ENCODE data around the gene ELMO1.

ELMO1 gene

DNA sequence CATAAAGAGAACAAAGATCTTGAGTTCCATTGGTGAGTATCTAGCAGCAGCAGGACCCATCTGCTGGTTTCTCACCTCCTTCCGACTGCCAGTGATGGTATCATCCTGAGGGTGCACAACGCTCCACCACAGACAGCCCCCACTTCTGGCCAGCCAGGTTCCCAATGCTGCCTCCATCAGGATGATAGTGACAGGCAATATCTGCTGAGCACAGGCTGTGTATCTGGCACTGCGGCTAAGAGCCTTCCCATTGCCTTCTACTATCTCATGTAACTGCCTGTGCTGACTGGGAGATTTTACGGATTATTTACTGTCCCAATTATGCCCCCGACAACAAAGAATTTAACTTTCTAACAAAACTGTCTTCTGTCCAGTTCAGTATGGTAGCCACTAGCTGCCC is 372.0 kb downstream of the ELMO1 start:
- no peak for DNase-seq

- DNase-seq, result no peak
Observed at GRCh38 chr7:37074370-37074769, 374.3 kb downstream of the ELMO1 start.

GRCh38 chr7:37071124-37071523 is 377.5 kb downstream of the ELMO1 start:
- DNase-seq, result no peak

DNA sequence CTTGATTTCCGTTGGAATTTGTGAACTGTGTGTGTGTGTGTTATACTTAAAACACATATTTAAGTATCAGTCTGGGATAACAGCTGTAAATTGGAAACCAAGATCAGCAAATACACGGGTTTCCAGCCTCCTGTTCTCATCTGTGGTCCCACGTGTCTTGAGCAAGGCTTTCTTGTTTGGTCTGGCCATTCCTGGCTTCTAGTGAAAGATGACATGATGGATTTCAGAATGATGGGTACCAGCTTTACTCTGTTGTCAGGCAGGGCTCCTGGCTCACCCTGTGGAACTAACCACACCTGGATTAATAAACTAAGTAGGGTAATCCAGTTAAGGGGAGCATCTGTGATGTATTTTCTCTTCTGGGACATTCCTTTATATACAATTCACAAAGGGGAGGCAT is 378.2 kb downstream of the ELMO1 start:
- no peak for DNase-seq

DNA sequence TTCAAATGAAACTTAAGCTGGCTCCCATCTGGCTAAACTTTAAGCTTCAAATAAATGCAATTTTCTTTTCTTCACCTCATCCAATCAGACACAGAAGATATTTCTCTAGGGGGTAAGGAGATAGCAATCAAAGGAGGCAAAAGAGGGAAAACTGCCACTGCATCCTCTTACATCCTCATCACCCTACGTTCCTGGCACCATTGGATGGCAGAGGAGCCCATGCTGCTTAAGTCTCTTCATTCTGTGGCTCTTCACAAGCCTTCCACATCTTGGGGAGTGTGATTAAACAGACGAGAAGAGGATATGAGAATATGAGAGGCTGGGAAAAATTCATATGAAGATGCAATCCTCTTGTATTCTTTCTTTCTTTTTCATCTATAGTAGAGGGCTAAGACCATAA is 378.6 kb downstream of the ELMO1 start:
- DNase-seq, result no peak

DNA sequence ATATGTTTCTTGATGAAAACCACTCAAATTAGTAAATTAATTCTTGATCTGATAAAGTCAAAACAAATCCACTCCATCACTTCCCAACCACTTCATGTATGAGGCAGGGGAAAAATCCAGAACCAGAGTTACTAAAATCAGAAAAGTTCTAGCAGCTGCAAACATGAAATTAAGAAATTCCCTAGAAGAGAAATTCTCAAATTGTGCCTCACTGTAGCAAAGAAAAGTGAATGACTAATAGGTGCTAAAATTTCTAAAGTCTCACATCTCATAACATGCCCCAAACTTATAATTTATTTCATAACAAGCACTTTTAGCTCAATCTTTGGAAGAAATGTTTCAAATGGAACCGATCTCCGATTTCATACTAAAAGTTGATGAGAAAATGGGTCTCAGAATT is 379.3 kb downstream of the ELMO1 start:
- DNase-seq, result no peak

- DNase-seq, result no peak
Observed at GRCh38 chr7:37068902-37069301, 379.8 kb downstream of the ELMO1 start.

- no peak for DNase-seq
Observed at GRCh38 chr7:37068038-37068437, 380.6 kb downstream of the ELMO1 start.

DNA sequence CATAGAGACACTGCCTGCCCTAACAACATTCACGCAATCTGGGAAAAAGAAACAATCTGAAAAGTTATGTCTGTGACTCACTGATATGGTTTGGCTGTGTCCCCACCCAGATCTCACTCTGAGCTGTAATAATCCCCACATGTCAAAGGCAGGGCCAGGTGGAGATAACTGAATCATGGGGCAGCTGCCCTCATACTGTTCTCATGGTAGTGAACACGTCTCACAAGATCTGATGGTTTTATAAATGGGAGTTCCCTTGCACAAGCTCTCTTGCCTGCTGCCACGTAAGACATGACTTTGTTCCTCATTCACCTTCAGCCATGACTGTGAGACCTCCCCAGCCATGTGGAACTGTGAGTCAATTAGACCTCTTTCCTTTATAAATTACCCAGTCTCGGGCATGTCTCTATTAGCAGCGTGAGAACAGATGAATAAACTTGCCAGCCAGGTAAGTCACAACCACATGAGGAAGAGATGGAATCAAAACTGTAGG is 382.8 kb downstream of the ELMO1 start:
- DNase-seq, result no peak

- no peak for DNase-seq
Observed at GRCh38 chr7:37062560-37062859, 386.2 kb downstream of the ELMO1 start.

- DNase-seq, result no peak
Observed at GRCh38 chr7:37061849-37062559, 386.7 kb downstream of the ELMO1 start.

DNA sequence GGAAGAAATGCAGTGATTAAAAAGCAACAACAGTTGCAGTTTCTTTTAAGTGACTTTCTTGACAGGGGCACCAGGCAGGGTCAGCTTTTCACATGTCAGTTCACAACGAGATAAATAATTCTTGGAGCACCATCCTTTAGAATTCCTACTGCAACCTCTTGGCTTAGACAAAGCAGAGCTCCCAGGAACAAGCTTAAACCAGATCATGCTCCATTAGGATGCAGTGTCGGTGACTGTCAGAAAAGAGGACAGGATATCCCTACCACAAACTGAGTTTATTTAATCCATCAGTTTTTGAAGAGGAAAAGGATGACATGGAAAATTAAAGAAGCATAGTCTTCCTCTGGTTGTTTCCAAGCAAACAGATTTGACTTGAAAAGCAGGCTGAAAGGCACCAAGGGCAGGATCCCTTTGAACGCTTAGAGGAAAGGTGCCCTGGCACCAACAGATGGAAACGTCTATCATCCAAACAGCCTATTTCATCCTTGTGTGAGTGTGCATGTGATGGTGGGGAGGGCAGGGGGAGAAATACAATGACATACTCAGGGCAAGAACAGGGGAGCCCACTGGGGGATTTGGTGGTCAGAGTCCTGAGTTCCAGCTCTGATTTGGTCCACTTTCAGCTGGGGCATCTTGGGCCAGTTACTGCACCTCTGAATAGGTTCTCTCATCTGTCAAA is 392.3 kb downstream of the ELMO1 start:
- DNase-seq, result no peak

- DNase-seq, result no peak
Observed at GRCh38 chr7:37054624-37055241, 393.9 kb downstream of the ELMO1 start.

DNA sequence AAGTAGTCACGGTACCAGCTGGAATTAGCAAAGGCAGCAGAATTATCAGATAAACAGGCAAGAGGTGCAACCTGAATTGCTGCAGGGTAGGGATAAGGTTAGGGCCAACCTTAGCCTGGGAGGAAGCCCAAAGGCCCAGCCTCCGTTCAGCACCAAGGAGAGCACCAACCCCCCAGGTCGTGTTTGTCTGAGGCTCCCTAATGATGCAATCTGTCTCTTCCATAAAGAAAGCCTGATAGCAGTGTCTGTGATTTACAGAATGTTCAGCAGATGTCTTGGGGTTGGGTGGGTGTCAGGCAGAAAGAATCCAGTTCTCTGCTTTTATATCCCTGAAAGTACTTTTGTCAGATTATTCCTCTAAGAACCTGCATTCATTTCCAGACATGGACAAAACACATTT is 396.0 kb downstream of the ELMO1 start:
- DNase-seq, result peak; percentile 38

DNA sequence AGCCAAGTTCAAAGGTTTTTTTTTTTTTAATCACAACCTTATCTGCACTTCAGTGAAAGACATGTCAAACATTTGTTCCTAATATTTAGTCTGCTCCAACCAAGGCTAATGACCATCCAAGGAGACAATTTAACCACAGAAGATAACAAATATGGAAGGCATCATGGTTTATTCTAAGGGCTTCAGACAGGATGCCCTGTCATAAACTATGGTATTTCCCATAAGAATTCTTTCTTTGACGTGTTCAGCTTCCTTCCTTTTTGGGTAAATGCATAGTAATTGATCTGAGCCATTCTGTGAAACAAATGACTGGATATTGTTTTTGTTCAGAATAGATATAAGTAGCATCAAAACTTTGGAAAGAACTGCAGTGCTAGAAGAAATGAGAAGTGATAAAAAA is 397.9 kb downstream of the ELMO1 start:
- DNase-seq, result no peak

- DNase-seq, result no peak
Observed at GRCh38 chr7:37048674-37049073, 400.0 kb downstream of the ELMO1 start.

DNA sequence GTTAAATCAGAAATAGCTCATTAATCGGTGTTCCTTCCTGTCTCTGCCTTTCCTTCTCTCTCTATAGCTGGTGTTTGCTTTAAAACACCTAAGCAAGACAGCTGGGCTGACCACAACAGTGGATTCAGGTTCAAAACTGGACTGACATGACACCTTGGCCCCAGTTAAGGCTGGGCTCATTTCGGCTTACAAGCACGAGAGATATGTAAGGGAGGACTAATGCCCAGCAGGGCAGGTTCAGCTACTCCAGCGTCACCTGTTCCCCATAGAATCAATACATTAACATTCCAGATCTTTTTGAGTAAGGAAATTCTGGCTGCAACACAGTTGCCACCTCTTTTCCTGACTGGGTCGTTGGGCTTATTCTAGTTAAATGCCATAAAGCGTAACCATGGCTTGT is 401.4 kb downstream of the ELMO1 start:
- no peak for DNase-seq

GRCh38 chr7:37046531-37047079 is 402.1 kb downstream of the ELMO1 start:
- DNase-seq, result no peak

DNA sequence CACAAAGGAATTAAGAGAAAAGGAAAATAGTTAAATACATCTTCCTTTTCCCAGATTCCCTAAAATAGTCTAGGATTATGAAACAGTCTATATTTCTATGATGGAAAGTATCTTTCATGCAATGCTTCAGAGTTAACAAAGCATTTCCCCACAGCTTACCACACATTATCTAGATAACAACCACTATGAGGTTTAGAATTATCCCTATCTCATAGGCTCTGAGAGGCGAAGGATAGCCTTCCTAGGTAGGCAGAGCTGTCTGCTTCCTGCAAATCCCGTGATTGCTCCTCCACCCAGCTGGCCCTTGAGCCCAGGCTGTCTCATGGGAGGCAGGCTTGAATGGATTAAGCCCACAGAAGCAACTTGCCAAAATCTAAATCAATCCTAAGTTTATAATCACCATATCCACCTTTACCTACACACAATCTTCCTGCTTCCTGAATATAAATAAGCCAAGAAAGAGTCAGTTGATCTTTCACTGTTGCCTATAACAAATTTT is 402.9 kb downstream of the ELMO1 start:
- no peak for DNase-seq

- no peak for DNase-seq
Observed at GRCh38 chr7:37041461-37041860, 407.2 kb downstream of the ELMO1 start.

GRCh38 chr7:37040330-37040729 is 408.3 kb downstream of the ELMO1 start:
- no peak for DNase-seq

GRCh38 chr7:37039131-37039749 is 409.4 kb downstream of the ELMO1 start:
- DNase-seq, result no peak

GRCh38 chr7:37038706-37039105 is 410.0 kb downstream of the ELMO1 start:
- DNase-seq, result no peak
